ENCODE measurements around the gene RAI1. TPM values are rescaled to one million over a fixed set of nuclear protein-coding genes. Genes with fewer than 3 reads are reported as not detected.

RAI1 gene
- total and polyA plus RNA-seq, 2 of the 8 experiments (the other 6 are each of a cell fraction or from before 2014, with no cell fraction given): 0.39 to 1.2 TPM

- no peak overlapping the region for H3K9ac ChIP-seq (replicated peaks in 1 of 4; ENCODE audit: extremely low read depth in 1 of 4, low read depth in 3 of 4, low read length in 3 of 4)
- H4K91ac ChIP-seq (replicated peaks; ENCODE audit: insufficient read length, low read length): no peak overlapping the region
- H3K79me2 ChIP-seq (ENCODE audit: control insufficient read depth in 1 of 2, insufficient read depth in 2 of 2, low read length in 2 of 2): no peaks in the 10 kb centered on the region
- no peaks in the 10 kb centered on the region; the same call in 1 of the 2 replicates for H3K23me2 ChIP-seq (ENCODE audit: low read depth, low read length)
- peak; percentile 91 for FAIRE-seq
- H4K8ac ChIP-seq (ENCODE audit: extremely low read depth, insufficient read depth, low read length): no peak overlapping the region
- H3K9me3 ChIP-seq (ENCODE audit: insufficient read depth in 2 of 2, low read depth in 1 of 2, low read length in 1 of 2): no peaks in the 10 kb centered on the region
- no peak overlapping the region for H2BK120ac ChIP-seq (replicated peaks; ENCODE audit: low read depth, low read length)
- H3K4me3 ChIP-seq (ENCODE audit: extremely low read depth in 1 of 4, insufficient read depth in 2 of 4, low read depth in 3 of 4, low read length in 4 of 4): no peak overlapping the region; a peak in 1 of 8 replicates
- peaks cover 39 to 47% (median 46%) of the 10 kb centered on the region in 4 experiments for H3K27me3 ChIP-seq (replicated peaks in 1 of 4; ENCODE audit: control insufficient read depth in 3 of 4, extremely low read depth in 1 of 4, insufficient read depth in 3 of 4, low read length in 3 of 4)
- no peaks in the 10 kb centered on the region for H3K36me3 ChIP-seq (ENCODE audit: control insufficient read depth in 2 of 4, insufficient read depth in 4 of 4, low read length in 3 of 4)
- no peak overlapping the region for H2BK15ac ChIP-seq (ENCODE audit: low read length)
- H3K18ac ChIP-seq (ENCODE audit: extremely low read depth, low read length): no peak overlapping the region
- H2AK5ac ChIP-seq (ENCODE audit: low read depth, low read length): no peak overlapping the region
- H3K27ac ChIP-seq (ENCODE audit: low read depth, low read length): no peak overlapping the region
- no peak overlapping the region for H3K56ac ChIP-seq (replicated peaks; ENCODE audit: insufficient read length, low read depth, low read length)
- no peak overlapping the region for H3K23ac ChIP-seq (ENCODE audit: insufficient read length)
- peak in 1 of 2 experiments; percentile 83 for DNase-seq (ENCODE audit: low read depth in 1 of 2, low spot score in 2 of 2)
- POLR2A ChIA-PET (ENCODE audit: partially characterized antibody): interaction anchor here (0.9 to 1.2 kb wide), 4 partner anchors 18 to 80 kb away, joined by 3 to 6 read pairs (median 4); no protein-coding TSS in a partner anchor
- 25% methylated on average over 5 of the region's 5 CpGs; no CpG with 5 or more reads in 1 of the 2 experiments for WGBS, 2 experiments (ENCODE audit: extremely low coverage in 1 of 2, insufficient coverage in 1 of 2, insufficient read length in 1 of 2, insufficient replicate concordance in 2 of 2, low coverage in 1 of 2, low lambda C conversion rate in 2 of 2, missing lambda C conversion rate in 1 of 2)
- H4K5ac ChIP-seq (ENCODE audit: insufficient read length, low read depth, low read length): no peak overlapping the region
- H2BK5ac ChIP-seq (ENCODE audit: low read depth, low read length): no peak overlapping the region
- H2BK12ac ChIP-seq (ENCODE audit: low read depth, low read length): peak overlapping the region; percentile 63; the same call in 1 of the 2 replicates
- no peak overlapping the region for H3K14ac ChIP-seq (ENCODE audit: insufficient read length)
- H2AFZ ChIP-seq (ENCODE audit: low read length): no peak overlapping the region
- no peak overlapping the region for H2BK20ac ChIP-seq (ENCODE audit: low read length)
- H3K4me2 ChIP-seq (ENCODE audit: insufficient read depth in 1 of 2, low read depth in 2 of 2, low read length in 2 of 2): no peak overlapping the region
- no peaks in the 10 kb centered on the region for H3K79me1 ChIP-seq (ENCODE audit: low read depth, low read length)
- CTCF ChIA-PET (ENCODE audit: partially characterized antibody): interaction anchor here (0.6 to 6.1 kb wide), 27 partner anchors 10 to 189 kb away, joined by 3 to 79 read pairs (median 5); no protein-coding TSS in a partner anchor
- H3K4me1 ChIP-seq (replicated peaks in 1 of 4; ENCODE audit: control insufficient read depth in 3 of 4, insufficient read depth in 4 of 4, low read length in 3 of 4): peaks cover 0 to 14% (median 12%) of the 10 kb centered on the region in 4 experiments; a peak in 6 of 7 replicates
- H4K20me1 ChIP-seq (replicated peaks in 1 of 2; ENCODE audit: control insufficient read depth in 1 of 2, insufficient read depth in 2 of 2, low read length in 2 of 2): peaks cover 12 to 16% of the 10 kb centered on the region in 2 experiments
- H3K4ac ChIP-seq (replicated peaks; ENCODE audit: insufficient read length, low read depth, low read length): no peak overlapping the region
- TF ChIP-seq SP4 (IDR thresholded peaks at IDR 0.05; ENCODE audit: low read length) (no peak), RAD21 (IDR thresholded peaks at IDR 0.05 in 1 of 2, conservative IDR thresholded peaks at IDR 0.05 in 1 of 2; ENCODE audit: low read depth in 2 of 2, low read length in 2 of 2) (peak; percentile 70 to 84), CTCF (IDR thresholded peaks at IDR 0.05; ENCODE audit: control extremely low read depth in 1 of 3, insufficient read depth in 1 of 3, low read depth in 1 of 3, low read length in 3 of 3) (peak; percentile 73 to 87 (median 77)), RBBP5 (IDR thresholded peaks at IDR 0.05; ENCODE audit: borderline replicate concordance, low read depth, low read length) (no peak), CHD2 (IDR thresholded peaks at IDR 0.05; ENCODE audit: low read length) (no peak), SIN3A (conservative IDR thresholded peaks at IDR 0.05 in 1 of 2, IDR thresholded peaks at IDR 0.05 in 1 of 2; ENCODE audit: low read depth in 1 of 2, low read length in 2 of 2) (0 out of 4 replicates have a peak, but pooled peaks of 1 of the 2 experiments have one; percentile 59), SP2 (IDR thresholded peaks at IDR 0.05; ENCODE audit: low read length) (no peak), CBX8 (IDR thresholded peaks at IDR 0.05; ENCODE audit: borderline replicate concordance, low read depth, low read length) (no peak), RFX5 (IDR thresholded peaks at IDR 0.05; ENCODE audit: borderline replicate concordance, low read depth, low read length) (no peak)
Observed at GRCh38 chr17:17729620-17730249, 48.5 kb downstream of the RAI1 start.

Measured in H1 (cell line).